Cardiac muscle cell (in vitro differentiated cells and primary cell): ENCODE measurements around the gene PWP1. TPM values are rescaled to one million over a fixed set of nuclear protein-coding genes. Genes with fewer than 3 reads are reported as not detected.

Experiments
- DNase-seq, 2 donors: peaks; one replicate each; pipeline versions ENCODE4 v3.0.0 to v3.0.0-alpha.2; 2010 to 2017; ENCODE audit warnings: low read depth in 1 of 2, low spot score in 1 of 2
- H3K27ac ChIP-seq: fragments of 200-600 bp; sonication (generic); 2 replicates; pipeline ENCODE4 v1.5.1; 2016
- H3K27me3 ChIP-seq: fragments of 200-600 bp; sonication (generic); 2 replicates; pipeline ENCODE4 v1.6.0; 2016; ENCODE audit warnings: control low read depth
- H3K36me3 ChIP-seq: fragments of 200-600 bp; sonication (generic); 2 replicates; pipeline ENCODE4 v1.5.1; 2016; ENCODE audit warnings: control low read depth
- H3K4me1 ChIP-seq: fragments of 200-600 bp; sonication (generic); 2 replicates; pipeline ENCODE4 v1.8.1; 2017; ENCODE audit warnings: low read depth, mild to moderate bottlenecking, mixed run types
- H3K4me3 ChIP-seq: fragments of 200-600 bp; sonication (generic); 2 replicates; pipeline ENCODE4 v1.5.1; 2016; ENCODE audit warnings: mild to moderate bottlenecking
- H3K9me3 ChIP-seq: fragments of 200-600 bp; sonication (generic); 2 replicates; pipeline ENCODE4 v1.5.1; 2017; ENCODE audit warnings: low read depth, mild to moderate bottlenecking, control low read depth
- CTCF ChIP-seq: IDR thresholded peaks from 2 replicates; pipeline ENCODE4 v1.5.1; 2012; ENCODE audit warnings: low read depth, mild to moderate bottlenecking, low read length
- polyA plus RNA-seq: library from polyadenylated mRNA; unstranded; fragments of >200 nt; fragmentation: Nextera tagmentation; extraction: Ambion mirVana; gene quantifications from 2 replicates; pipeline ENCODE4 v1.2.1, GENCODE V29; 2016
- total RNA-seq: library from RNA; depleted of rRNA; stranded (reverse); fragments of >200 nt; gene quantifications from 2 replicates; pipeline ENCODE4 v1.2.3, GENCODE V29; 2016

PWP1 gene
- total and polyA plus RNA-seq, 2 experiments from 2014 or later: 55.9 to 123 TPM

GRCh38 chr12:107649661-107650061 lies 35.9 kb upstream of the PWP1 start:
- no peak for DNase-seq
- no peak for TF ChIP-seq CTCF
- Histone ChIP-seq H3K4me1 (peaks cover 6% of the 10 kb centered on the region), H3K9me3 (no peaks in the 10 kb centered on the region), H3K4me3 (no peak overlapping the region), H3K36me3 (no peaks in the 10 kb centered on the region), H3K27ac (no peak overlapping the region), H3K27me3 (no peaks in the 10 kb centered on the region)

DNA sequence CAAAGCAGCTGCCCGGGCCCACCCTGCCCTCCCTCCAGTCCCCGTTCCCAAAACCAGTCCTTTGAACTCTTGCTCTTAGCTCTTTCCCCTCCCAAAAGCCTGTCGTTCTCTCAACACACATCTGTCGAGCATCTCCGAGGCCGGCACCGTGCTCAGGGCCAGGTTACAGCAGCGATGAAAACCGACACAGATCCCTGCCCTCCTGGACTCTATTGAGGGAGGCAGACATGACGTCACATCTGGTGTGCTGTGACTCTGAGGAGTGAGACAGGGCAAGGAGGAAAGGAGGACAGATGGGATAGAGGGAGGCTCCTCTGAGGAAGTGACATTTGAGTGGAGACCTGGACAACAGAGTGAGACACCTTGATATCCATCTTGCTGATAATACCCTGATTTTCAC lies 34.6 kb upstream of the PWP1 start:
- no peak for DNase-seq
- Histone ChIP-seq H3K9me3 (no peaks in the 10 kb centered on the region), H3K4me3 (no peak overlapping the region), H3K36me3 (no peaks in the 10 kb centered on the region), H3K27ac (no peak overlapping the region), H3K27me3 (no peaks in the 10 kb centered on the region), H3K4me1 (peaks cover 4% of the 10 kb centered on the region)
- no peak for TF ChIP-seq CTCF

GRCh38 chr12:107651571-107652449 lies 33.8 kb upstream of the PWP1 start:
- Histone ChIP-seq H3K4me3 (no peak overlapping the region), H3K4me1 (no peaks in the 10 kb centered on the region), H3K9me3 (no peaks in the 10 kb centered on the region), H3K27me3 (no peaks in the 10 kb centered on the region), H3K27ac (no peak overlapping the region), H3K36me3 (no peaks in the 10 kb centered on the region)
- no peak for TF ChIP-seq CTCF
- DNase-seq: no peak

- Histone ChIP-seq H3K4me1 (no peaks in the 10 kb centered on the region), H3K27ac (no peak overlapping the region), H3K36me3 (no peaks in the 10 kb centered on the region), H3K9me3 (no peaks in the 10 kb centered on the region), H3K4me3 (no peak overlapping the region), H3K27me3 (no peaks in the 10 kb centered on the region)
- no peak for DNase-seq
- no peak for TF ChIP-seq CTCF
Observed at GRCh38 chr12:107653519-107653918, 32.1 kb upstream of the PWP1 start.

DNA sequence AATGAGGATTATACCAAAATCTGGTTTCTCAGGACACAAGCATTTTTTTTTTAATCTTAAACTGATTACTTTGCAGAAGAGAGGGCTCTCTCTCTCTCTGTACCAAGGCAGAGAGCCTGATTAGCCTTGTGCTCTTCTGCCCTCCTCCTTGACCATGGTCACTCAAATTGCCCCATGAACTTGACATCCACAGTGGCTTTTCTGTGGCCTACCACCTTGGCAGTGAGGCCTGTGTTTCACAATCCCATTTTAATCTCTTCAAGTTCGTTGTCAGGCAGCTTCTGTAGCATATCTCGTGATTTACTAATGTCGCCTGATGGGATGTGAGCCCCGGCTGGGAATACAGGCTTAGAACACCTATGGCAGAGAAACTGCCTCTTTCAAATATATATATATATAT lies 30.7 kb upstream of the PWP1 start:
- H3K4me1 ChIP-seq: no peaks in the 10 kb centered on the region
- H3K27me3 ChIP-seq: no peaks in the 10 kb centered on the region
- no peak for DNase-seq
- no peak overlapping the region for H3K4me3 ChIP-seq
- H3K9me3 ChIP-seq: no peaks in the 10 kb centered on the region
- no peaks in the 10 kb centered on the region for H3K36me3 ChIP-seq
- H3K27ac ChIP-seq: no peak overlapping the region
- no peak for TF ChIP-seq CTCF
